ENCODE data around the gene PTPN22.

DNA sequence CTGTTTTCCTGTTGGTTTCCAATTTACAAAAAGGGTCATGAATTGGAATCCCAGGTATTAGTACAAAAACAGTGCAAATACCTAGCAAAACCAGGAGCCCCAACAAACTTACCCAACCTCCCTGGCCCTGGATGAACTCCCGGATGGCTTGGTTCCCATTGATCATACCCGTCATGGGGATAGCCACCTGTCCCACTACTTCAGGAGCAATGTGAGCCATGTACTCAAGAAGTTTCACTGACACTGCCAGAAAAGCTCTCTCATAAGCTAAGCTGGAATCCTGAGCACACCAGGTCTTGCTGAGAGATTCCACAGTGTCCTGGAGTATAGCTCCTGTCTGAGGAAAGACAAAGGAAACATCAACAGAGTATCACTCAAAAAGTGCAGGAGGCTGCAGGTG is 10.1 kb upstream of the PTPN22 start:
- no peak for TF ChIP-seq GATA2 (IDR thresholded peaks at IDR 0.05; ENCODE audit: low read depth, low read length)
- no peak for TF ChIP-seq GATA3 (IDR thresholded peaks at IDR 0.05; ENCODE audit: low read depth, low read length)

Data from SH-SY5Y (cell line).